HG03442 (cell line): ENCODE results near the gene GALNT14.

Experiments used
- ATAC-seq: cut with Tn5 transposase; IDR thresholded peaks from one replicate; pipeline ENCODE4 v1.9.1; 2021; ENCODE audit warnings: mild to moderate bottlenecking, moderate library complexity; ENCODE audit not compliant: unreplicated experiment

Gene GALNT14

DNA sequence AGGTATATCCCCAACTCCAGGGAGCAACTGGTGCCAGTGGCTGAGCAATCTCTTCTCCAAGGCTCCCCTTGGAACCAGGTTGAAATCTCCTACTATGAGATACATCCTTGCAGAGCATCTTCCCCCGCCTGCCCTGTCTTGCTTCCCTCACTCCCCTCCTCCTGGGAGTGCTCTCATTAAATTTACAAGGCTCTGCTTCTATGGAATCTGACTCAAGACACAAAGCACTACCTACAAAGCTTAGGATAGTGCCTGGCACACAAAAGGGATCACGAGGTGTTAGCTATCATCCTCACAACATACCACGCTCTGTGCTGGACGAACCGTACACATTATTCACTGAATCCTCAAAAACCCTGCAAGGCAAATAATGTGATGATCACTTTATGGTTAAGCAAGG, 121.6 kb downstream of the GALNT14 start:
- ATAC-seq = no peak

DNA sequence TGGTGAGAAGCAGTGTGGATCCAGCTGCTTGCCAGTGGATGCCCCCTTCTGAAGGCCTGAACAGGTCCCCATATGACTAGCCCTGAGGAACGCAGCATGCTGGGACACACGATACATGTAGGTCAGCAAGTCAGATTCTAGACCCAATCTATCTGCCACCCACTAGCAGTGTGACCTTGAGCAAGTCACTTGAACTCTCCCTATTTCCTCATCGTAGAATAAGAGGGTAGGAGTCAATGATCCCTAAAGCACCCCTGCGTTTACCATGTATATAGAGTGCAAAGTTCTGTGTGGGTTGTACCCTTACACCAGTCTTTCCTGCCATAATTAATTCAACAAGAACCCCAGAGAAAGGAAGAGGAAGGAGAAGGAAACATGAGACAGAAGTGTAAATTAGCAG, 123.7 kb downstream of the GALNT14 start:
- ATAC-seq = no peak

DNA sequence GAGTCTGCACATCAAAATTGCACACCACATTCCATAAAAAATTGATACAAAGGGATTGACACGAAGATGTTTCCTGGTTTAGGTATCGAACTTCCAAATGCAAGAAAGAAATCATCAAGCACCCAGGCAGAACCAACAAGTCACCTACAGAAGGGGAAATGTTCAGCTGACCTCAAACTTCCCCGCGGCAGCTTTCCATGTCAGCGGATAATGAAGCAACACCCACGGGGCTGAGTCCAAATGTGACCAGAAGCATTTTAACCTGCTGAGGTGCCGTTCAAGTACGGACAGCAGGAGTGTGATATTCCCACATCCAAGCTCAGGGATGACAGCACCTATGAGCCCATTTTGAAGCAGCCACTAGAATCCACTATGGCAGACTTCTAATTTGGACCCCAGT, 124.9 kb downstream of the GALNT14 start:
- no peak for ATAC-seq

DNA sequence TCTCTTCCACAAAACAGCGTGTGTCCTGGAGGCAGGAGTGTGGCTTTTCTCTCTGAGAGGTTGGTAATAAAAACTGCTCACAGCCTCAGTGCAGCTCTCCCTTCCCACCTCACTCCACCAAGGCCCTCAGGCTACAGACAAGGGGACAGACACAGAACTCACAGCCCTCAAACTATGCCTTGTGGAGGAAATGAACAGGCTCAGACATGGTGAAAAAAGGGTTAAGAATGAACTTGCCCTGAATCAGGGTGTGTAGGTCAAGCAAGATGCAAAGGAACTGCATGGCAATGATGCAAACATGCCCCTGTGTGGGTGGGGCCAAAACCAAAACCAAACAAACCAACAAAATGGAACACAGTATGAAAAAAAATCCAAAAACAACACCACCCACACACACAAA, 125.8 kb downstream of the GALNT14 start:
- no peak for ATAC-seq

DNA sequence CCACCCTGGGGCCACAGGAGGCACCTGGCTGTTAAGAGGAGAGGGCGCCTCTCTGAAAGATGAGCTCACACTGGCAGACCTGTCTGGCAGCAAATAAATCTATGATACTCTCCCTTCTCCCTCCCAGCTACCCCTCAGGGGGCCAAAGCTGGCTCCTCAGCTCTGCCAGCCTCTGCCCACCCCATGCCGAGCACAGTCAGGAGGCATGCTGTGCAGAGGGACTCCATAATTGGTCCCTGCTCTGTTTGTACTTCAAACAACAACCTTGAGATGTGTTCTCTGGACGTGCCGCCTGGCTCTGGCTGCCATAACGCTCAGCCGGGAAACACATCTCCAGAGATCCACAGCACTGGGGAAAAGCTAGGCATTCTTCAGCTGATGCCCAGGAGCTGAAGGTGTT, 126.7 kb downstream of the GALNT14 start:
- no peak for ATAC-seq

DNA sequence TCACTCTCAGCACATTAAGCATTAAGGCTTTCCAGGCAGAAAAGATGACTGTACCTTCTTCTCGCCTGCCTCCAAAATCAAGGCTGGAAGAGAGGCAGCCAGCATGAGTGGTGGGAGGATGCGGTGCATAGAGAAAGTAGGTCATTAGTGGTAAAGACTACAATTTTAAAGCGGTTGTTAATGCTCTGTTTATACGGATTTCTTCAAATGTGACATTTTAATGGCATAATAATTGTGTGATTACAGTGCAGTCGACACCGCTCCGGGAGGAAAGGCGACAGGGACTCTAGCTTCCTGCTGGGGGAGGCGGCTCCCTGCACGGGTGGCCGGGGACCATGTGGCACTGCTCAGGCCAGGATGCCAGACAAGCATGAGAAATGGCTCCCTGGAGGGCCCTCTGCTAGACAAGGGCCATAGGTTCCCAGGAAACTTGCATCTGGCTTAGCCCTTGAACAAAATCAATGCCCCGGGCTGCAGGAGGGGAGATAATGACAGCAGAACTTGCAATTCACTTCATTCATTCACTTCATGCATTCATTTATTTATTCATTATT, 129.6 kb downstream of the GALNT14 start:
- ATAC-seq = no peak

DNA sequence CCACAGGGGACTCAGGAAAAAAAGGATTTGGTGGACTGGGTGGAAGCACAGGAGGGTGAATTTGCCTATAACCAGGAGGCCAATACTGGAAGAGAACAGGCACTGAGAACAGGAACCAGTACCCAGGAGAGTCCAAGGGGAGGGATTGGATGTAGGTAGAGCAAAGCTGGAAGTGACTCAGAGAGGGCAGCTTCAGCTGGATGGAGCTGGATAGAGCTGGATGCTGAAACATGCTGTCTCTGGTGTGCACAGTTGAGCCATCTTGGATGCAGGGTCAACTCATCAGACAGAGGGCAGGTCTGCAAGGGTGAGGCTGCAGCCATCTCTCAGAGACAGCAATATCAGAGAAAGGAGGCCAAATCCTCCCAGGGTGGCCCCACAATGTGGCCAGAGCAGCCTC, 134.0 kb downstream of the GALNT14 start:
- ATAC-seq = no peak

DNA sequence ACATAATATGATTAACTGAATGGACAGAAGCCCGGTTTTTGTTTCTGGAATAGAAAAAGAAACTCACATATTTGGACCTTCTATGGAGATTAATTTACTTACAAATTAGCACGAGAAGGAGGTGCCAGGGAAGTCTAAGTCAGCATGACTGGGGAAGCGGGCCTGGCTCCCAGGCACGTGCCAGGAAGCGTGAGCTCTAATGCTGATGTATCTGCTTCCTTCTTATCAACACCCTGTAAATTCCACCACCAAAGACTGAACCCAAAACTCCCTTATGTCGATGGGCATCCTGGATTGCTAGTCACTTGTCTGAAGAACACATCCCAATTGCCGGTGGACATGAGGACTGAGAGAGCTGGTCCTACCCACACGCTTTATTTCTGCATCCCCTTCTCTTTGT, 134.5 kb downstream of the GALNT14 start:
- ATAC-seq = no peak

DNA sequence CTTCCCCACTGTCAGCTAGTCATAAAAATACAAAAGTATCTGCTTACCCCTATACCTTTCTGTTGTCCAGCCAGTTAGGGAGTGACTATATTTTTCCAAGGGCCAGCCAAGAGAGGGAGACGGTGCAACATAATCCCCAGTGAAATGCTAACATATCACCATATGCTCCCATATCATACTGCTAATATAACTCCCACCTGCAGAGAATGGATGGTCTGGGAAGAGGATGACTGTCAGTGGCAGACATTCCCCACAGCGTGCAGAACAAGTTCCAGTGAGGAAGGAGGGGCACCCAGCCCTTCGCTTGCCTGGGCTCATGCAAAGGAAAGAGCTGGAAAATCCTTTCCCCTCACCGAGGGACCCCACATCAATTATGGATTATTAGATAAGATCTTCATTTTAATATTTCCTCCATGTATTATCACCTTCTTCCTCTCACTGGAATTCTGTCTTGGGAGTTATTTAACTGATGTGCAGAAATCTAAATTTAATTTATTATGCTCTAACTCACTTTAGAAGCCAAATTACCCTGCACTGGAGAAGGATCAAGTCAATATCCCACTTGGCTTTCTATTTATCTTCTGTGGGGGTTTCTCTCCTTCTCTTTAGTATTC, 135.6 kb downstream of the GALNT14 start:
- no peak for ATAC-seq

DNA sequence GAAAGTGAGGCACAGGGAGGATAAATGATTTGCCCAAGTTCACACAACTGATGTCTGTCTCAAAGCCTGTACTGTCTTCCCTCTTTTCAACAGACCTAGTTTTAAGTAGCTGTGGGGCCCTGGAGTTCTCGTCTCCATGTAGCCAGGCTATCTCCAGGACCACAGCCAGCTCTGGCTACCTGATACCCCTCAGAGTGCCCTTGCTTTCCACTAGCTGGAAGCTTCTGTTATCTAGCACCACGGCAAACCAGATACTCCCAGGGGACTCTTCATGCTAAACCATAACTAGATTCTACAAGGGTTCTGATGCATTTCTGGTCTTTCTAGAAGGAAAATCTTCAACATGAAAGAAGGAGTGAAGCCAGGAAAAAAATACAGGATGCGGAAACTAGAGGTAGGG, 137.3 kb downstream of the GALNT14 start:
- ATAC-seq = no peak

DNA sequence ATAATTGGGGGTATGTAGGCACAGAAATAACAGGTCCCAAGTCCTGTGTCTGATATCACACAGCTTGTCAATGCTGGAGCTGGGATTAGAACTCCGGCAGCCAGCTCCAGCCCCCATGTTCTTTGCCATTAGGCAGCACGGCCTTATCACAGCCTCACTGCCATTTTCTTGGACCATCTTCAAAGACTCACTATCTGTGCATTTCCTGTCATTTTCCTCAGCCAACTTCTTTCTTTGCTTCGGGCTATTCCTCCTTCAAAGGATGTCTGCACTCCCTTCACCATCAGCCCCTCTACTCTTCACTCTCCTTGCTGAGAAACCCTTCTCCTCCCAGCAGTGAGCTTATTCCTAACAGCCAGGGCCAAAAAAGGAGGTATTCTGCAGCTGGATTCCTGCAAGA, 139.6 kb downstream of the GALNT14 start:
- ATAC-seq = no peak

DNA sequence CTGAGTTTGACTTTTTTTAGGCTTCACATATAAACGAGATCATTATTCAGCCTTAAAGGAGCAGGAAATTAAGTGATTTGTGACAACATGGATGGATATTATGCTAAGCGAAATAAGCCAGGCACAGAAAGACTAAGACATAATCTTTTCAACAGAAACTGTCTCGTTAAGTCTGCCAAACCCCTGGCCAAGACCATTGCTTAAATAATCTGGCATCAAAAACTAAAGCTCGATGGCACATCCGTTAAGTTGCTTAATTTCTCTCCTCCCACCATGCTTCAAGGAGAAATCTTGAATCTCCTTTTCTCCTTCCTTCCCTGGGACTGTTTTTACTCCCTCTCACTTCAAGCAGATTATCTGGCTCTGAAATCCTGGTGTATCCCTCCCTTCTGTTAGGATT, 140.3 kb downstream of the GALNT14 start:
- ATAC-seq = no peak

DNA sequence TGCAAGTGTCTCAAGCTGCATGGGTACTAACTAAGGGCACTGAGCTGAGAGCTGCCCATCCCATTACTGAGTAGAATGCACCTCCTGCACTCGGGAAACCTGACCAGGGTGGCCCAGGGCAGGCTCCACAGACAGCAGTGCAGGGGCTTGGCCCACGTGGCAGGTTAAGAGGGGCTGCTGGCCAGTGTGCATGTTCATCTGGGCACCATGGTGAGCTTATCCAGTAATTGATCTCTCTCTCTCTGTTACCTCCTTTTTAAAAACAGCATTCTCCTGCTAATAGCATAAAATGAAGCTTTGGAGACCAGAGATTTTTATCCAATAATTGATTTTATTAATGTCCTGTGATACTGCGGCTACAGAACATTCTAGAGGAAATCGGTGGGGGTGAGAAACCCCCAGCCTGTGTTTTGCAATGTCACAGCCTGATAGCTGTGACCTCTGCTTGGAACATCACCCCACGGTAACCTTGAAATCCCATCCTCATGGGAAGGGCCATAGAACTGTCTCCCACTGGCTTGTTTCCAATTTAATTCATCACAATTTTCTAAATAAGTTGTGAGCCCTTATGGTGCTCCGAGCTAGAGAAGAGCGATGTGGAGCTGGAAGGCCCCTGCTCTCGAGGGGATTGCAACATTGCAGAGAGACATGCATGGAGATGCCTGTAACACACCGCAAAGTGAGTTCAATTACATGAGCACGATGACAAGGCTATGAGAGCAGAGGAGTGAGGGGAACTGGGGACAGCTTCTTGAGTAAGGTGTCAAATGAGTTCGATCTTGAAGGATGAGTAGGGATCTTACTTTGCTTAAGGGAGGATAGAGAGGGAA, 143.8 kb downstream of the GALNT14 start:
- no peak for ATAC-seq

DNA sequence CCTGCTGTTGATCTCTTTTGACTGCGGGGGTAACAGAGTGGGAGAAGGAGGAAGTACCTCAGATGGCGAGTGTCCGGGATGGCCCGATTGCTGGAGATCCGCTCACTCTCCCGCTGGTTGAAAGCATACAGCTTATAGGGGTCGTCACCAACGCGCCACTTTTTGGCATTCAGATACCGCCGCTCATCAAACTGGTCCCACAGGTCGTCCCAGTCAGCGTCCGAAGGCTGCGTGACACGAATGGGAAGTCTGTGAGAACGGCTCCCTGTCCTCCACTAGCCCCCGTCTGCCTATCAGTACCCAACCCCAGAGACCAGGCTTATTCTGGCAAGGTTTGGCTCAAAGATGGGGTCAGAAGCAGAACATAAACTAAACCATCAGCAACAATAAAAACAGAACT, 145.5 kb downstream of the GALNT14 start:
- ATAC-seq = no peak

DNA sequence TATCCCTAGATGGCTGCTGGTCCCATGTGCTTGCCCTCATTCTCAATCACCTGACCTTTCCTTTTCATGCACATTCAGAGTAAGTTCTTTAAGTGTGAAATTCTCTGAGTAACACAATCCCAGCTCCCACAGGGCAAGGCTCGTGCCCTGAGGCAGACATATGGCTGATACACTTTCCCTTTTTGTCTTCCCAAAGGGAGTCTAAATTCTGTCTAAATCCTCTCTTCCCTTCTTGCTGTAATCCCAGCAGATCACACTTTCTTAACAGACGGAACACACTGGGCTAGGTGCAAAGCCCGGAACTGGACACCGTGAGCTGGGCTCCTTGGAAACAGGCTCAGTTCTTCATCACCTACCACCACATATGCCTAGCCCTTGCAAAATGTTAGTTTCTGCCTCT, 147.6 kb downstream of the GALNT14 start:
- no peak for ATAC-seq

DNA sequence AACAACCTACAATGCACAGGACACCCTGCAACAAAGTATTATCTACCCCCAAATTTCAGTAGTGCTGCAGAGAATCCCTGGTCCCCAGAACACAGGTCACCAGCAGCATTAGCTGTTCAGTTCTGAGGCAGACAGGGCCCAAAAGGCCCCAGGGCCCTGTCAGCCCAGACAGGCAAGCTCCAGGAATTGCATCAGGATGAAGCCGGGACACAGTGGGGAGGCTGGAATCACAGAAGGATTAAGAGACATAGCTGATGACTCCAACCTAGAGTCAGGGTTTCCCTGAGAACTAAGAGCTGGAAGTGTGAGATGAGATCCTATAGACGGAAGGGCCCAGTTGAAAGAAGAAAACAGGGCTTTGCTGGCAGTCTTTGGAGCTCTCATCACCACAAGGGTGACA, 148.1 kb downstream of the GALNT14 start:
- ATAC-seq = no peak

DNA sequence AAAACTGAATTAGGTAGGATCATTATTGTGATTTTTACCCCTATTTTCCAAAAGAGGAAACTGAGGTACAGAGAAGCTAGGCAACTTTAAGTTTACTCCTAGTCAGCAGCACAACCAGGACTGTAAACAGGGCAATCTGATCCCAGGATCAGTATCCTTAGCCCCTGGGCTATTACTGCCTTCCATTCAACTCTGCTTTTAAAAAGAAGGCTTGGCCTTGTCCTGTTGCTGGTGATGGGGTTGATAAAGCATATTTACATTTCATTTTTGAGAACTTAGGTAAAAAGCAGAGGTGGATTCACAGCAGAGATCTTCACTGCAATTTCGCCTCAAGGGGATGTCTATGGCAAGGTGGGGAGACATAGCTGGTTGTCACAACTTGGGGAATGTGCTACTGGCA, 148.5 kb downstream of the GALNT14 start:
- ATAC-seq = no peak

DNA sequence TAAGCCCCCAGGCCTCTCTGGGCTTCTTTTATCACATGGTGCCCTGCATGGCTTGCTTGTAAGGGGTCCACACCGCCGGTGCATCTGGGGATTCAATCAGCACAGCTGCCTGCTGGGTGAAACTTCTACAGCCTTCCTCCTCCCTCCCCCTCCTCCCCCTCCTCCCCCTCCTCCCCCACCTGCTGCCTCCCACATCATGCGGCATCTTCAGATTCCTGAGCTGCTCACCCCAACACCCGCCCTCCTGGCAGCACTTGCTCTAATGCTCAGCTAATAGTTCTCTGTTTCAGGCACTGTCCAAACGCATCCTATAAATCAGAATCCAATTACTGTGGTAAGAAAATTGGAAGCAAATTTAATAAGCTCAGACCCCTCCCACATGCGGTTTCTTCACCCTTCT, 150.7 kb downstream of the GALNT14 start:
- ATAC-seq = no peak

DNA sequence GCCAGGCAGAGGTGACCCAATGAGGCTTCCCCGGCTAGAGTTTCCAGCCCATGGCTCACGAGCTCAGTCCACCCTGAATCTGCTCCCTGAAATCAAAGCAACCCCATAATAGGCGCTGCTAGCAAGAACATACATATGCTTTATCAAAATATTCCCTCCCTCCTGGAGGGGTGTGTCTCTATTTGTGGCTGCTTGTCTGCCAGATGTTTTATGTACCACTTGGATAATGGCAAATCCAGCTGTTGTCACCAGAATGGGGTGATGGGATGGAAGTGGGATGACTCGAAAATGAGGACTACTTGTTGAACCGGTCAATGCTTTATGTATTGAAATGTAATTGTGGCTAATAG, 152.0 kb downstream of the GALNT14 start:
- no peak for ATAC-seq

DNA sequence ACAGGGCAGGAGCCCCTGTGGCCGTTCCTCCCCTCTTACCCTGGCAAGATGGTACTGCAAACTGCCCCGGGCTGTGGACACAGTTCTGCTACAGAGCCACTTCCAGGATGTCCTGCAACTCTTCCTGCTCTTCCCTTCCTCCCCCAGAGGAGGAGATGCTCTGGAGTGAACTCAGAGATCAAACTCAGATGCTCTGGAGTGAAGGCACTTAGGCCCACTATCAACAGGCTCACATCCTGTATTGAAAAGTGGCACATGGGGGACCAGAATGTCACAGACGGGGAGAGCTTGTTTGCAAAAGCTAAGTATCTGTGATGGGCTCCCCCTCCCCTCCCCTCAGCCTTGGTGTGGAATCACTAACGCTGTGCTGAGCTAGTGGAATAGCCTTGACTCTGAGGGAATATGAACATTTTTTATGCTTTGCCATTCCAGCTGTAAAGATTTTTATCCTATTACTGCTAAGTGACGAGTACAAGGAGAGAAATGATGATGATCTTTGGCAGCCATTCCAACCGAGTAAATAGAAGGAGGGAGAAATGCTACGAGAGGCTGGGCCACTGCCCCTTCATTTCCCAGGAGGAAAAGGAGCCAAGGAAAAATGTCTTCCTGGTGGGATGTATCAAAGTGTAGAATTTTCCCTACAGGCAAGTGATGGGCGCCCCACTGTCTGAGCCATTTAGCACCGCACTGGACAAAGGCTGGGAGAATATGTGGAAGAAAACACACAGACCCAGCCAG, 152.6 kb downstream of the GALNT14 start:
- ATAC-seq = no peak

DNA sequence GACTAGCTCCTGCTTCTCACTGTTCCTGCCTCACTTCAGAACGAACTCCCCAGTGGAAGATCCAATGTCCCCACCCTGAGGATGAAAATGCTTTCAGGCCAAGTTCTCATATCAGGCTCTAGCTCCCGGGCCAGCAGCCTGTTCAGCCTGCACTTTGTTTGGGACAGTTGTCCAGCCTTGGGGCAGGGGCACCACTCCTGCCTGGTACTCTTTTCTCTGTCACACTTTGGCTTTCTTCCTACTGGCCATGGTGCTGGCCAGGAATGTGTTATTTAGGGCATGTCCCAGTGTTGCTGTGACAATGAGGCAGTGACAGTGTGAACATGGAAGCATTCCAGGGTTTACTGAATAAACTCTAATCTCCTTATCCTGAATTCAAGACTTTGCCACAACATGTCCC, 154.1 kb downstream of the GALNT14 start:
- ATAC-seq = no peak

DNA sequence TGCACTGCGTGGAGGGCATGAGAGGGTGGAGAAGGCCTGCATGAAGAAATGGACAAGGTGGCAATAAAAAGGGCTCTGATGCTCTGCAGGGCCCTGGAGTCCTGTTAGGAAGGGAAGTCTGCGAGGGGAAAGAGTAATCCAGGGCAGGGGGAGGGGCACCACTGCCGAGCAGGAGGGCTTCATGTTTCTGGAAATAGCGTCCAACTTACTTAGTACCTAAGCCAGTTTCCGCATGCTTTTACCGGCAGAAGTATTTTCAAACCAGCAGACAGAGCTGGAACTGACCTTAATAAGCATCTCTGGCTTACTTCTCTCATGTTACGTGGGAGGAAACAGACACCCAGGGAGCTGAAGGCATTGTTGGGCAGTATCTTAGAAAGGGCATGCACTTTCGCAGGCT, 156.7 kb downstream of the GALNT14 start:
- no peak for ATAC-seq
